Colonic mucosa (tissue), 4 donors: Measurements from ENCODE around the gene LBP. TPM values are rescaled to one million over a fixed set of nuclear protein-coding genes. Genes with fewer than 3 reads are reported as not detected.

ENCODE experiments used
- DNase-seq: peaks from one replicate; pipeline ENCODE4 v3.0.0-alpha.2; 2020
- H3K27ac ChIP-seq: fragments of 200-600 bp; one replicate; pipeline ENCODE4 v1.8.0; 2021
- H3K27me3 ChIP-seq: fragments of 200-600 bp; one replicate; pipeline ENCODE4 v1.8.0; 2021
- H3K36me3 ChIP-seq: fragments of 200-600 bp; one replicate; pipeline ENCODE4 v1.8.0; 2021
- H3K4me1 ChIP-seq: fragments of 200-600 bp; one replicate; pipeline ENCODE4 v1.8.0; 2021; ENCODE audit warnings: mild to moderate bottlenecking
- H3K4me3 ChIP-seq: fragments of 200-600 bp; one replicate; pipeline ENCODE4 v1.8.0; 2021
- H3K9ac ChIP-seq, 2 donors: one replicate each; pipeline ENCODE4 v1.7.0; 2013; ENCODE audit warnings: control low read depth in 2 of 2, low read depth in 2 of 2, low read length in 2 of 2
- H3K9me3 ChIP-seq: fragments of 200-600 bp; one replicate; pipeline ENCODE4 v1.8.0; 2021
- intact Hi-C: fragments of 100-400 bp; cut with DNase I; formaldehyde crosslinking; loops from one replicate; pipeline ENCODE4 v1.14.1; 2022
- total RNA-seq, 2 donors: library from RNA; stranded (reverse); fragmentation: NEBNext Ultra II Directional in 1 of 2; extraction: Animal tissue kit (Norgen Biotek cat#: 25700) in 1 of 2; gene quantifications; one replicate each; pipeline ENCODE4 v1.2.1, GENCODE V29; 2021
- TF ChIP-seq, protein P1 (sequence below): fragments of 200-600 bp; IDR thresholded peaks from one replicate; pipeline ENCODE4 v1.8.0; 2022; ENCODE audit warnings: antibody characterized with exemption, mild to moderate bottlenecking
- donor health status: healthy.
- donor health status: DM: no; HTN: no; CAD: no.
- donor health status: DM: no; HTN: no; CAD: no.

LBP gene
- total RNA-seq, 2 donors from 2014 or later, result 0.32 TPM; not detected in 1

- Histone ChIP-seq H3K27ac (no peak overlapping the region), H3K9ac (no peak overlapping the region), H3K36me3 (no peaks in the 10 kb centered on the region), H3K4me3 (no peak overlapping the region), H3K9me3 (no peaks in the 10 kb centered on the region), H3K4me1 (no peaks in the 10 kb centered on the region), H3K27me3 (no peaks in the 10 kb centered on the region)
- no peak for DNase-seq
- intact Hi-C loops, result loop anchor here (10.0 kb wide), 1 partner anchor 245 kb away; no protein-coding TSS in a partner anchor
- TF ChIP-seq, protein P1, sequence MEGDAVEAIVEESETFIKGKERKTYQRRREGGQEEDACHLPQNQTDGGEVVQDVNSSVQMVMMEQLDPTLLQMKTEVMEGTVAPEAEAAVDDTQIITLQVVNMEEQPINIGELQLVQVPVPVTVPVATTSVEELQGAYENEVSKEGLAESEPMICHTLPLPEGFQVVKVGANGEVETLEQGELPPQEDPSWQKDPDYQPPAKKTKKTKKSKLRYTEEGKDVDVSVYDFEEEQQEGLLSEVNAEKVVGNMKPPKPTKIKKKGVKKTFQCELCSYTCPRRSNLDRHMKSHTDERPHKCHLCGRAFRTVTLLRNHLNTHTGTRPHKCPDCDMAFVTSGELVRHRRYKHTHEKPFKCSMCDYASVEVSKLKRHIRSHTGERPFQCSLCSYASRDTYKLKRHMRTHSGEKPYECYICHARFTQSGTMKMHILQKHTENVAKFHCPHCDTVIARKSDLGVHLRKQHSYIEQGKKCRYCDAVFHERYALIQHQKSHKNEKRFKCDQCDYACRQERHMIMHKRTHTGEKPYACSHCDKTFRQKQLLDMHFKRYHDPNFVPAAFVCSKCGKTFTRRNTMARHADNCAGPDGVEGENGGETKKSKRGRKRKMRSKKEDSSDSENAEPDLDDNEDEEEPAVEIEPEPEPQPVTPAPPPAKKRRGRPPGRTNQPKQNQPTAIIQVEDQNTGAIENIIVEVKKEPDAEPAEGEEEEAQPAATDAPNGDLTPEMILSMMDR, result no peak
These were observed 26.1 kb upstream of the LBP start for GRCh38 chr20:38320221-38320620.

DNA sequence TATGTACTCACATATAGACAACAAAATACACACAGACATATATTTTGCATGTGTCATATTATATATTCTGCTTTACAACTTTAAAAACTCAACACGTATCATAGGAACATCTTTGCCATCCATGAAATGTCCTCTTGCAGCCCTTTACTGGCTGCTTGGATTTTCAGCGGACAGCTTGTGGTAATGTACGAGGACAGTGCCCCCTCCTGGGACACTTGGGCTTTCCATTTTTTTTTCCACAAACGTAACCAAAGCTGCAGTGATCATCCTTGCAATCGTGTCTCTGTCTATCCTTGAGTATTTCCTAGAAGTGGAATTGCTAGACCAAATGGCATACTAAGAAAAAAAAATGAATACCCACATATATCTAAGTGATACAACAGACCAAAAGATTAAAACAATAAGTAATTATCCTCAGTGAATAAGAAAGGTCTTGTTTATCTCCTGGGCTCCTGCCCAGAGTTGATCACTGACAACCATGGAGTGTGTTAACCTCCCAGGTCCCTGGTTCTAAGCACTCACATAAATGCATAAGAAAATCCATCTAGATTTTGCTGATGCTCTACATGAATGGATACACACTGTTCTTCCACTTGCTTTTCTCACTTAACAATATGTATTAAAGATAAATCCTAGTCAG is 24.2 kb upstream of the LBP start:
- no peak for DNase-seq
- H3K27ac ChIP-seq, result no peak overlapping the region
- intact Hi-C loops, result loop anchor here (10.0 kb wide), 1 partner anchor 247 kb away; no protein-coding TSS in a partner anchor
- no peaks in the 10 kb centered on the region for H3K36me3 ChIP-seq
- H3K4me3 ChIP-seq, result no peak overlapping the region
- H3K9me3 ChIP-seq, result no peaks in the 10 kb centered on the region
- H3K9ac ChIP-seq, result no peak overlapping the region
- no peaks in the 10 kb centered on the region for H3K27me3 ChIP-seq
- TF ChIP-seq, protein P1, result peak; percentile 42
- H3K4me1 ChIP-seq, result no peaks in the 10 kb centered on the region

- Histone ChIP-seq H3K36me3 (no peaks in the 10 kb centered on the region), H3K27me3 (no peaks in the 10 kb centered on the region), H3K4me3 (no peak overlapping the region), H3K4me1 (no peaks in the 10 kb centered on the region), H3K9ac (no peak overlapping the region), H3K9me3 (no peaks in the 10 kb centered on the region), H3K27ac (no peak overlapping the region)
- TF ChIP-seq, protein P1, result no peak
- intact Hi-C loops, result loop anchor here (10.0 kb wide), 1 partner anchor 249 kb away; no protein-coding TSS in a partner anchor
- DNase-seq, result no peak
These were observed 22.1 kb upstream of the LBP start for GRCh38 chr20:38324159-38324558.

DNA sequence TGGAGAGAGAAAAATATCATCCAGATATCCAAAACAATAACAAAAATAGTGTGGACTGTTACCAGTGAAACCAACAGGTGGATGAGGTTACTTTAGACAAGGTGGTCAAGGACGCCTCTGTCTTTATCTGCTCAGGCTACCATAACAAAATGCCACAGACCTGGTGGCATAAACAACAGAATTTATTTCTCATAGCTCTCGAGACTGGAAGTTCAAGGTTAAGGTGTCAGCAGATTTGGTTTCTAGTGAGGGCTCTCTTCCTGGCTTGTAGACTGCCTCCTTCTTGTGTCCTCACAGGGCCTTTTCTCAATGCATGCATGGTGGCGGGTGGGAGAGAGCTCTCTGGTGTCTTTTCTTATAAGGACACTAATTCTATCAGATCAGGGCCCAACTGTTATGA is 21.1 kb upstream of the LBP start:
- Histone ChIP-seq H3K9ac (no peak overlapping the region), H3K4me3 (no peak overlapping the region), H3K27ac (no peak overlapping the region), H3K36me3 (no peaks in the 10 kb centered on the region), H3K4me1 (no peaks in the 10 kb centered on the region), H3K9me3 (no peaks in the 10 kb centered on the region), H3K27me3 (no peaks in the 10 kb centered on the region)
- intact Hi-C loops, result loop anchor here (10.0 kb wide), 1 partner anchor 250 kb away; no protein-coding TSS in a partner anchor
- no peak for DNase-seq
- TF ChIP-seq, protein P1, result no peak

DNA sequence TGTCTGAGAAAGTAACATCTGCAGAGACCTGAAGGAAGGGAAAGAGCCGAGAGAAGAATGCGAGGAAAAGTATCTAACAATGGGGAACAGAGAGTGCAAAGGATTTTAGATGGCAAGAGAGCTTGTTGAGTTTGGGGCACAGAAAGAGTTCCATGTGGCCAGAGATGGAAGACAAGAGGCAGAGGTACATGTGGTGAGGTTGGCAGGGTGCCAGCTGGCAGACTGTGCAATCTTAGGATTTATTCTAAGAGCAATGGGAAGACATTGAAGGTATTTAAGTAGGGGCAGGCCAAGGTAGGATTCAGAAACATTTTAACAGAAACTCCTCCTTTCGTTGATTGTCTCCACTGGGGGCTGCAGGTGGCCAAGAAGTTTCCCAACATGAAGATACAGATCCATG is 20.4 kb upstream of the LBP start:
- Histone ChIP-seq H3K27me3 (no peaks in the 10 kb centered on the region), H3K36me3 (no peaks in the 10 kb centered on the region), H3K9me3 (no peaks in the 10 kb centered on the region), H3K9ac (no peak overlapping the region), H3K4me3 (no peak overlapping the region), H3K4me1 (no peaks in the 10 kb centered on the region), H3K27ac (no peak overlapping the region)
- TF ChIP-seq, protein P1, result no peak
- DNase-seq, result no peak
- intact Hi-C loops, result loop anchor here (10.0 kb wide), 1 partner anchor 251 kb away; no protein-coding TSS in a partner anchor
